ENCODE results near the gene ZFAND4.
"Not testable (repeated sequence)": the region's sequence is repeated elsewhere in the genome, so short reads cannot be mapped to it uniquely, and the experiment has no call there.

ZFAND4 gene

DNA sequence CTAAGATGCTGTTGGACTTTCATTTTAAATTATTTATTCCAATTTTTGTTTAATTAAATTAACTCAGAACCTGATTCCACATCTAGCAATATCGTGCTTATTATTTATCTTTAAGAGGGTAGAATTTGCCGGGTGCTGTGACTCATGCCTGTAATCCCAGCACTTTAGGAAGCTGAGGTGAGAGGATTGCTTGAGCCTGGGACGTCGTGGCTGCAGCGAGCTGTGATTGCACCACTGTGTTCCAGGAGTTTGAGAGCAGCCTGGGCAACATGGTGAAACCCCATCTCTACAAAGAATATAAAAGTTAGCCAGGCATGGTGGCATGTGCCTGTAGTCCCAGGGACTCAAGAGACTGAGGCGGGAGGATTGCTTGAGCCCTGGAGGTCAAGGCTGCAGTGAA lies 47.8 kb downstream of the ZFAND4 start:
- TF ChIP-seq CTCF (conservative IDR thresholded peaks at IDR 0.05; ENCODE audit: low read depth, low read length), result no peak
- DNase-seq (ENCODE audit: low read depth), result peak; percentile 36
- H3K4me3 ChIP-seq (ENCODE audit: low read depth, low read length), result no peak overlapping the region

DNA sequence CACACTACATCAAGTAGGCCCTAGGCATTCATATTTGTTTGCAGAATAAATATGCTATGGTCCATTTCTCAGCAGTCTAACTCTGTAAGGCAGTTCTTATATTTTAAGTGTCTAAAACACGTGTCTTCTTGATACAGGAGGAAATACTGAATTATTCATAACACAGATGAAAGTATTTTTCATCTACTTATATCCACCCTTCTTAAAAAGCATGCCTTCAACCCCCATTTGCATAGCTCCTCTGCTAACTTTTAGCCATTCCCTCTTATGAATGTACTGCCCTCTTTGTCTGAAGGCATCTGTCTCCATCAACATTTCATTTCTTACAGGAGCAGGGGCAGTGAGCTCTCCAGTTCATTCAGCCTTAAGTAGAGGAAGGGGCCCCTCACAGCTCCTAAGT lies 57.7 kb downstream of the ZFAND4 start:
- no peak for TF ChIP-seq CTCF (conservative IDR thresholded peaks at IDR 0.05; ENCODE audit: low read depth, low read length)
- H3K4me3 ChIP-seq (ENCODE audit: low read depth, low read length), result no peak overlapping the region
- no peak for DNase-seq (ENCODE audit: low read depth)

DNA sequence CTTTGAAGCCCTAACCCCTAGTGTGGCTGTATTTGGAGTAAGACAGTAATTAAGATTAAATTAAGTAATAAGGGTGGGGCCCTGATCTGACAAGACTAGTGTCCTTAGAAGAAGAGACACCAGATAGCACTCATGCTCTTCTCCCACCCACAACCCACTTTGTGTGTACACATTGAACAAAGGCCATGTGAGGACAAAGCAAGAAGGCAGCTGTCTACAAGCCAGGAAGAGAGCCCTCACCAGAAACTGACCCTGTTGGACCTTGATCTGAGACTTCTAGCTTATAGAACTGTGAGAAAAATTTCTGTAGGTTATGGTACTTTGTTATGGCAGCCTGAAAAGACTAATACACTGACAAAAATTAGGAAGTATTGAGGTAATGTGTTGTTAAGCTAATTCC lies 59.8 kb downstream of the ZFAND4 start:
- no peak for DNase-seq (ENCODE audit: low read depth)
- no peak for TF ChIP-seq CTCF (conservative IDR thresholded peaks at IDR 0.05; ENCODE audit: low read depth, low read length)
- no peak overlapping the region for H3K4me3 ChIP-seq (ENCODE audit: low read depth, low read length)

DNA sequence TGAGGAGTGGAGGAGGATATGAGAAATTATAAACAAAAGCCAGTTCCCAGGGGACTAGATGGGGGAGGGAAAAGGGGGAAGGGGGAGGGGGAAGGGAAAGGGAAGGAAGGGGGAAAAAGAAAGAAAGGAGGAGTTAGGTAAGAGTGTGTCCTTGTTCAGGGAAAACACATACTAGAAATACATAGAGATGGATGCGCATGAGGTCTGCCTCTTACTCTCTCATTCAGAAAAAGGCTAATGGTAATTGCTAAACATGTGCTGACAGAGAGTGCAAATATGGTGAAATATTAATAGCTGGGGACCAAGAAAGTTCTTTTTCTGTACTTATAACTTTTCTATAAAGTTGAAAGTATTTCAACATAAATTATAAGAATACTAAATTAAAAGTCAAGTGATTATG lies 64.5 kb downstream of the ZFAND4 start:
- no peak for TF ChIP-seq CTCF (conservative IDR thresholded peaks at IDR 0.05; ENCODE audit: low read depth, low read length)
- DNase-seq (ENCODE audit: low read depth), result no peak
- H3K4me3 ChIP-seq (ENCODE audit: low read depth, low read length), result no peak overlapping the region

GRCh38 chr10:45607276-45607675 lies 65.3 kb downstream of the ZFAND4 start:
- no peak overlapping the region for H3K4me3 ChIP-seq (ENCODE audit: low read depth, low read length)
- DNase-seq (ENCODE audit: low read depth), result no peak
- no peak for TF ChIP-seq CTCF (conservative IDR thresholded peaks at IDR 0.05; ENCODE audit: low read depth, low read length)

DNA sequence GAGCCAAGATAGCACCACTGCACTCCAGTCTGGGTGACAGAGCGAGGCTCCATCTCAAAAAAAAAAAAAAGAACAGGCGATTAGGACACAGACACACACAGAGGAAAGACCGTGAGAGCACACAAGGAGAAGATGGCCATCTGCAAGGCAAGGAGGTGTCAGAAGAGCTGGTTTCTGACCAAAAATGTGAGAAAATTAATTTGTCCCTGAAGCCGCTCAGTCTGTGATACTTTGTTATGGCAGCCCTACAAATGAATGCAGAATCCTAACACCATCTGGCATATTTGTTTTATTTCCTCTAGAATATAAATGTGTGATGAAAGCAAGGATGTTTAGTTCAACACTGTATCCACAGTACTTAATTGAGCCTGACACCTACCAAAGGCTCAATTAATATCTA lies 69.7 kb downstream of the ZFAND4 start:
- TF ChIP-seq CTCF (conservative IDR thresholded peaks at IDR 0.05; ENCODE audit: low read depth, low read length), result no peak
- no peak for DNase-seq (ENCODE audit: low read depth)
- H3K4me3 ChIP-seq (ENCODE audit: low read depth, low read length), result no peak overlapping the region

DNA sequence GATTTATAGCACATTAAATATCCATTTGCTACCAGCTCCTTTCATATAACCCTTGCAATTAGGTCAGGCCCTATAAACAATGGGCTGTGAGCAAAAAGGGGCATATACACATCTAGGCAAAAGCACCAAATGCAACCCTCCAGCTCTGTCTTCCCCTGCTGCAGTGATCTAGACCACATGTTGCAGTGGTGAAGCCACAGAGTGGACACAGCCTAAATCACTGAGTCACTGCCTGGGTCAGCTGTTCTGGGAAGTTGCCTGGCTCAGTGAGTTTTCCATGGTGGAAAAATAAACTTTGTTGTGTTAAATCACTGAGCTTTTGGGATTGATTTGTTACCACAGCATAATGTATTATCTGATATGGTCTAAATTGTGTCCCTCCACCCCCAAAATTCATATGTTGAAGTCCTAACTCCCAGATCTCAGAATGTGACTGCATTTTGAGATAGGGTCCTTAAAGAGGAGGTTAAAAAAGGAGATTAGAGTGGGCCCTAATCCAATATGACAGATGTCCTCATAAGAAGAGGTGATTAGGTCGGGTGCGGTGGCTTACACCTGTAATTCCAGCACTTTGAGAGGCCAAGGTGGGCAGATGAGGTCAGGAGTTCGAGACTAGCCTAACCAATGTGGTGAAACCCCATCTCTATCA lies 70.4 kb downstream of the ZFAND4 start:
- no peak overlapping the region for H3K4me3 ChIP-seq (ENCODE audit: low read depth, low read length)
- no peak for TF ChIP-seq CTCF (conservative IDR thresholded peaks at IDR 0.05; ENCODE audit: low read depth, low read length)
- DNase-seq (ENCODE audit: low read depth), result peak; percentile 45

- DNase-seq (ENCODE audit: low read depth); H3K4me3 ChIP-seq (ENCODE audit: low read depth, low read length): not testable (repeated sequence)
Observed at GRCh38 chr10:45601254-45601930, 71.2 kb downstream of the ZFAND4 start.

DNA sequence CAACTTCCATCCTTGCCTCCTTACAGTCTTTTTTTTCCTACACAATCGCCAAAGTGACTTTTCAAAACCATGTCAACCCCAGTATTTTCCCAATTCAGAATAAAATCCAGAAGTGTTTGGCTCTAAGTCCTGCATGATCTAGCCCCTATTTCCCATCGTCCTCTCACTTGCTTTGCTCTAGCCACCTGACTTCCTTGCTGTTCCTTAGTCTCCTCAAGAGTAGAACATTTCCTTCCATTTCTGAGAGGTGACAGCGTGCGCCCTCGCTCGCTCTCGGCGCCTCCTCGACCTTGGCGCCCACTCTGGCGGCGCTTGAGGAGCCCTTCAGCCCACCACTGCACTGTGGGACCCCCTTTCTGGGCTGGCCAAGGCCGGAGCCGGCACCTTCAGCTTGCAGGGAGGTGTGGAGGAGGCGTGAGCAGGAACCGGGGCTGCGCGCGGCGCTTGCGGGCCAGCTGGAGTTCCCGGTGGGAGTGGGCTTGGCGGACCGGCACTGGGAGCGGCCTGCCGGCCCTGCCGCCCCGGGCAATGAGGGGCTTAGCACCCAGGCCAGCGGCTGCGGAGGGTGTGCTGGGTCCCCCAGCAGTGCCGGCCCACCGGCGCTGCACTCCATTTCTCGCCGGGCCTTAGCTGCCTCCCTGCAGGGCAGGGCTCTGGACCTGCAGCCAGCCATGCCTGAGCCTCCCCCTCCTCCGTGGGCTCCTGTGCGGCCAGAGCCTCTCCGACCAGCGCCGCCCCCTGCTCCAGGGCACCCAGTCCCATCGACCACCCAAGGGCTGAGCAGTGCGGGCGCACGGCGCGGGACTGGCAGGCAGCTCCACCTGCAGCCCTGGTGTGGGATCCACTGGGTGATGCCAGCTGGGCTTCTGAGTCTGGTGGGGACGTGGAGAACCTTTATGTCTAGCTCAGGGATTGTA lies 72.0 kb downstream of the ZFAND4 start:
- not testable (repeated sequence) for DNase-seq (ENCODE audit: low read depth)
- H3K4me3 ChIP-seq (ENCODE audit: low read depth, low read length), result peak overlapping the region; percentile 39

Data from choroid plexus epithelial cell (primary cell).